ENCODE measurements around the gene ZFR. TPM values are rescaled to one million over a fixed set of nuclear protein-coding genes. Genes with fewer than 3 reads are reported as not detected.

Gene ZFR
- total RNA-seq, 1 experiment from 2014 or later = 78.3 TPM

- DNase-seq = peak in 1 of 2 experiments; percentile 57
- no TSS peak for BruUV-seq (replicated peaks)
- H3K27me3 Mint-ChIP-seq (ENCODE audit: insufficient read depth, unreplicated experiment) = no peaks in the 10 kb centered on the region
- no peak overlapping the region for H3K4me3 ChIP-seq (ENCODE audit: low read depth, low read length)
- peaks cover 10% of the 10 kb centered on the region; the same call in 1 of the 2 replicates for H3K4me1 ChIP-seq
- ChIA-PET POLR2A (no interaction called here), CTCF (no interaction called here)
- H3K27ac Mint-ChIP-seq (ENCODE audit: unreplicated experiment) = peak overlapping the region; percentile 45
- peaks cover 21% of the 10 kb centered on the region for H3K9me3 Mint-ChIP-seq (ENCODE audit: unreplicated experiment)
- H3K27me3 ChIP-seq (replicated peaks; ENCODE audit: control insufficient read depth, insufficient read depth, low read length) = no peaks in the 10 kb centered on the region
- H3K36me3 ChIP-seq (ENCODE audit: control insufficient read depth, insufficient read depth, low read length) = no peaks in the 10 kb centered on the region
- H3K9me3 ChIP-seq = 0 out of 2 replicates have a peak, but pooled peaks cover 3% of the 10 kb centered on the region
- no peaks in the 10 kb centered on the region for H3K36me3 Mint-ChIP-seq (ENCODE audit: insufficient read depth, unreplicated experiment)
- H3K4me3 Mint-ChIP-seq (ENCODE audit: unreplicated experiment) = no peak overlapping the region
- H3K4me1 Mint-ChIP-seq (ENCODE audit: low read depth, unreplicated experiment) = peaks cover 16% of the 10 kb centered on the region
- TF ChIP-seq CTCF (IDR thresholded peaks at IDR 0.05; ENCODE audit: insufficient read depth in 1 of 2, low read depth in 1 of 2, low read length in 1 of 2, severe bottlenecking in 1 of 2, unreplicated experiment in 1 of 2) = no peak
- intact Hi-C loops (cut with micrococcal nuclease; ENCODE audit: unreplicated experiment) = loop anchor here (5.0 kb wide), 1 partner anchor 281 kb away; no protein-coding TSS in a partner anchor
These were observed 113.2 kb downstream of the ZFR start for GRCh38 chr5:32331217-32331934.

GRCh38 chr5:32330126-32330971 lies 114.2 kb downstream of the ZFR start:
- ChIA-PET POLR2A (no interaction called here), CTCF (interaction anchor here (0.5 to 1.5 kb wide), 2 partner anchors 98 to 233 kb away, joined by 4 to 9 read pairs; no protein-coding TSS in a partner anchor)
- DNase-seq = no peak

More at GRCh38 chr5:32330126-32330971, 114.2 kb downstream of the ZFR start:
- BruUV-seq (replicated peaks) = no TSS peak
- Mint-ChIP-seq H3K27ac (ENCODE audit: unreplicated experiment) (peak overlapping the region; percentile 45), H3K4me1 (ENCODE audit: low read depth, unreplicated experiment) (peaks cover 16% of the 10 kb centered on the region), H3K36me3 (ENCODE audit: insufficient read depth, unreplicated experiment) (no peaks in the 10 kb centered on the region), H3K27me3 (ENCODE audit: insufficient read depth, unreplicated experiment) (no peaks in the 10 kb centered on the region), H3K9me3 (ENCODE audit: unreplicated experiment) (peaks cover 11% of the 10 kb centered on the region), H3K4me3 (ENCODE audit: unreplicated experiment) (no peak overlapping the region)
- Histone ChIP-seq H3K27me3 (replicated peaks; ENCODE audit: control insufficient read depth, insufficient read depth, low read length) (no peaks in the 10 kb centered on the region), H3K4me1 (peaks cover 10% of the 10 kb centered on the region; the same call in 1 of the 2 replicates), H3K4me3 (ENCODE audit: low read depth, low read length) (no peak overlapping the region), H3K9me3 (0 out of 2 replicates have a peak, but pooled peaks cover 3% of the 10 kb centered on the region), H3K36me3 (ENCODE audit: control insufficient read depth, insufficient read depth, low read length) (no peaks in the 10 kb centered on the region)
- intact Hi-C loops (cut with micrococcal nuclease; ENCODE audit: unreplicated experiment) = loop anchor here (5.0 kb wide), 1 partner anchor 282 kb away; no protein-coding TSS in a partner anchor
- TF ChIP-seq CTCF (IDR thresholded peaks at IDR 0.05; ENCODE audit: insufficient read depth in 1 of 2, low read depth in 1 of 2, low read length in 1 of 2, severe bottlenecking in 1 of 2, unreplicated experiment in 1 of 2) = no peak
